ENCODE results near the gene SELL. TPM values are rescaled to one million over a fixed set of nuclear protein-coding genes. Genes with fewer than 3 reads are reported as not detected.

The SELL gene
- total and polyA plus RNA-seq, 10 of the 15 experiments (the other 5 are each of a cell fraction or from before 2014, with no cell fraction given) = 31.8 to 66.0 (median 50.9) TPM

GRCh38 chr1:169741666-169742394, 30.4 kb upstream of the SELL start:
- ATAC-seq (no peak), FAIRE-seq (no peak), DNase-seq (ENCODE audit: low read depth, low spot score) (no peak)
- SMC1A ChIA-PET (ENCODE audit: uncharacterized antibody, unreplicated experiment) = interaction anchor here (0.6 to 1.2 kb wide), 2 partner anchors 30 to 167 kb away, joined by 3 read pairs; no protein-coding TSS in a partner anchor
- 42% methylated on average over 6 of the region's 6 CpGs for WGBS (ENCODE audit: insufficient coverage, insufficient replicate concordance, low lambda C conversion rate, missing lambda C conversion rate)
- H3K9me3 ChIP-seq (replicated peaks; ENCODE audit: control insufficient read depth, insufficient read depth, low read length) = no peaks in the 10 kb centered on the region
- in situ Hi-C loops (cut with MboI) (no loop called here), intact Hi-C loops (cut with micrococcal nuclease; ENCODE audit: unreplicated experiment) (no loop called here)
- POLR2A ChIA-PET = no interaction called here
- peaks cover 0 to 2% of the 10 kb centered on the region in 2 experiments; a peak in 2 of 4 replicates for H3K27me3 ChIP-seq (replicated peaks in 1 of 2; ENCODE audit: control insufficient read depth in 2 of 2, insufficient read depth in 2 of 2, low read length in 1 of 2)
- RAD21 ChIA-PET (ENCODE audit: unreplicated experiment) = no interaction called here
- no peaks in the 10 kb centered on the region for H4K20me1 ChIP-seq (ENCODE audit: control insufficient read depth, insufficient read depth)
- CTCF ChIA-PET = interaction anchor here (1.1 kb wide), 1 partner anchor 9 kb away, joined by 3 read pairs; no protein-coding TSS in a partner anchor
- no peak overlapping the region for H3K4me3 ChIP-seq
- H3K4me2 ChIP-seq (ENCODE audit: control insufficient read depth, insufficient read depth) = no peak overlapping the region
- H3K79me2 ChIP-seq (ENCODE audit: control insufficient read depth, insufficient read depth, low read length) = no peaks in the 10 kb centered on the region
- H3K27ac ChIP-seq (ENCODE audit: control insufficient read depth, insufficient read depth) = no peak overlapping the region
- H3K36me3 ChIP-seq (ENCODE audit: control insufficient read depth in 2 of 2, insufficient read depth in 2 of 2, low read length in 1 of 2) = no peaks in the 10 kb centered on the region
- no peak overlapping the region for H3K9ac ChIP-seq (ENCODE audit: control insufficient read depth, insufficient read depth, low read length)
- H3K4me1 ChIP-seq (ENCODE audit: control insufficient read depth, insufficient read depth, low read length) = no peaks in the 10 kb centered on the region
- BruUV-seq (replicated peaks) = no TSS peak
- H2AFZ ChIP-seq (ENCODE audit: control insufficient read depth, low read depth, low read length) = no peak overlapping the region
- TF ChIP-seq, protein P1, sequence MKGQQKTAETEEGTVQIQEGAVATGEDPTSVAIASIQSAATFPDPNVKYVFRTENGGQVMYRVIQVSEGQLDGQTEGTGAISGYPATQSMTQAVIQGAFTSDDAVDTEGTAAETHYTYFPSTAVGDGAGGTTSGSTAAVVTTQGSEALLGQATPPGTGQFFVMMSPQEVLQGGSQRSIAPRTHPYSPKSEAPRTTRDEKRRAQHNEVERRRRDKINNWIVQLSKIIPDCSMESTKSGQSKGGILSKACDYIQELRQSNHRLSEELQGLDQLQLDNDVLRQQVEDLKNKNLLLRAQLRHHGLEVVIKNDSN (IDR thresholded peaks at IDR 0.05; ENCODE audit: borderline replicate concordance, extremely low read length, insufficient read depth, low read depth, low read length) = no peak
- TF ChIP-seq LARP7 (IDR thresholded peaks at IDR 0.05) (no peak), SPI1 (IDR thresholded peaks at IDR 0.05; ENCODE audit: borderline replicate concordance, insufficient read depth, low read depth, low read length) (no peak), CBFB (IDR thresholded peaks at IDR 0.05; ENCODE audit: low read depth) (no peak), ESRRA (IDR thresholded peaks at IDR 0.05; ENCODE audit: low read length) (no peak), ZNF592 (IDR thresholded peaks at IDR 0.05) (no peak), MEF2A (IDR thresholded peaks at IDR 0.05; ENCODE audit: insufficient read depth, low read depth, low read length) (no peak), FOXM1 (IDR thresholded peaks at IDR 0.05; ENCODE audit: low read depth, low read length) (no peak), CREM (IDR thresholded peaks at IDR 0.05; ENCODE audit: low read depth) (no peak)
- TF ChIP-seq, protein P2, sequence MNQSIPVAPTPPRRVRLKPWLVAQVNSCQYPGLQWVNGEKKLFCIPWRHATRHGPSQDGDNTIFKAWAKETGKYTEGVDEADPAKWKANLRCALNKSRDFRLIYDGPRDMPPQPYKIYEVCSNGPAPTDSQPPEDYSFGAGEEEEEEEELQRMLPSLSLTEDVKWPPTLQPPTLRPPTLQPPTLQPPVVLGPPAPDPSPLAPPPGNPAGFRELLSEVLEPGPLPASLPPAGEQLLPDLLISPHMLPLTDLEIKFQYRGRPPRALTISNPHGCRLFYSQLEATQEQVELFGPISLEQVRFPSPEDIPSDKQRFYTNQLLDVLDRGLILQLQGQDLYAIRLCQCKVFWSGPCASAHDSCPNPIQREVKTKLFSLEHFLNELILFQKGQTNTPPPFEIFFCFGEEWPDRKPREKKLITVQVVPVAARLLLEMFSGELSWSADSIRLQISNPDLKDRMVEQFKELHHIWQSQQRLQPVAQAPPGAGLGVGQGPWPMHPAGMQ (IDR thresholded peaks at IDR 0.05; ENCODE audit: borderline replicate concordance) = no peak
- TF ChIP-seq, protein P3, sequence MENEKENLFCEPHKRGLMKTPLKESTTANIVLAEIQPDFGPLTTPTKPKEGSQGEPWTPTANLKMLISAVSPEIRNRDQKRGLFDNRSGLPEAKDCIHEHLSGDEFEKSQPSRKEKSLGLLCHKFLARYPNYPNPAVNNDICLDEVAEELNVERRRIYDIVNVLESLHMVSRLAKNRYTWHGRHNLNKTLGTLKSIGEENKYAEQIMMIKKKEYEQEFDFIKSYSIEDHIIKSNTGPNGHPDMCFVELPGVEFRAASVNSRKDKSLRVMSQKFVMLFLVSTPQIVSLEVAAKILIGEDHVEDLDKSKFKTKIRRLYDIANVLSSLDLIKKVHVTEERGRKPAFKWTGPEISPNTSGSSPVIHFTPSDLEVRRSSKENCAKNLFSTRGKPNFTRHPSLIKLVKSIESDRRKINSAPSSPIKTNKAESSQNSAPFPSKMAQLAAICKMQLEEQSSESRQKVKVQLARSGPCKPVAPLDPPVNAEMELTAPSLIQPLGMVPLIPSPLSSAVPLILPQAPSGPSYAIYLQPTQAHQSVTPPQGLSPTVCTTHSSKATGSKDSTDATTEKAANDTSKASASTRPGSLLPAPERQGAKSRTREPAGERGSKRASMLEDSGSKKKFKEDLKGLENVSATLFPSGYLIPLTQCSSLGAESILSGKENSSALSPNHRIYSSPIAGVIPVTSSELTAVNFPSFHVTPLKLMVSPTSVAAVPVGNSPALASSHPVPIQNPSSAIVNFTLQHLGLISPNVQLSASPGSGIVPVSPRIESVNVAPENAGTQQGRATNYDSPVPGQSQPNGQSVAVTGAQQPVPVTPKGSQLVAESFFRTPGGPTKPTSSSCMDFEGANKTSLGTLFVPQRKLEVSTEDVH (IDR thresholded peaks at IDR 0.05; ENCODE audit: low read depth, partially characterized antibody) = no peak

Measured in GM12878 (cell line).